Measurements from ENCODE around the gene CTNNBL1. TPM values are rescaled to one million over a fixed set of nuclear protein-coding genes. Genes with fewer than 3 reads are reported as not detected.
"Not testable (repeated sequence)": the region's sequence is repeated elsewhere in the genome, so short reads cannot be mapped to it uniquely, and the experiment has no call there.

Gene CTNNBL1
- total and polyA plus RNA-seq, 2 experiments from 2014 or later = 36.3 to 68.7 TPM

DNA sequence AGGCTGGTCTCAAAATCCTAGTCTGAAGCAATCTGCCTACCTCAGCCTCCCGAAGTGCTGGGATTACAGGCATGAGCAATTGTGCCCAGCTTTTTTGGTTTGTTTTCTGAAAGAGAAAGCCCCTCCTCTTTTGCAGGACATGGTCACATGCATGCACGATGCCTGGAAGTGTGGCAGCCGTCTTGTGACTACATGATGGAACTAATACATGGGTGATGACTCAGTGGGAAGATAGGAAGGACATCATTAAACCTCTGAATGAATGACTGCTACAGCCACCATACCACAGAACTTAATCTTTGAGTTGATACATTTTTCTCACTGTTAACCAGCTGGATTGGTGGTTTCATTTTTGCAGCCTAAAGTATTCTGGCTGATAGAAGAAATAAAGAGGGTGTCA, 13.4 kb upstream of the CTNNBL1 start:
- Histone ChIP-seq H3K27ac (ENCODE audit: low read depth) (no peak overlapping the region), H3K27me3 (ENCODE audit: insufficient read depth) (no peaks in the 10 kb centered on the region), H3F3A (replicated peaks; ENCODE audit: low read depth) (no peaks in the 10 kb centered on the region), H3K9me2 (ENCODE audit: insufficient read depth) (no peaks in the 10 kb centered on the region), H3K36me3 (ENCODE audit: insufficient read depth) (no peaks in the 10 kb centered on the region), H3K4me1 (ENCODE audit: insufficient read depth) (no peaks in the 10 kb centered on the region), H3K4me3 (no peak overlapping the region), H4K20me1 (replicated peaks; ENCODE audit: insufficient read depth) (no peaks in the 10 kb centered on the region), H2AFZ (no peak overlapping the region), H3K4me2 (no peak overlapping the region), H3K79me2 (replicated peaks; ENCODE audit: insufficient read depth) (no peaks in the 10 kb centered on the region)
- H3K4me1 Mint-ChIP-seq = peaks cover 6% of the 10 kb centered on the region; the same call in 2 of the 3 replicates
- ATAC-seq (no peak), DNase-seq (ENCODE audit: low spot score) (no peak)
- no peaks in the 10 kb centered on the region; the same call in 2 of the 3 replicates for H3K36me3 Mint-ChIP-seq (ENCODE audit: low read depth)
- TF ChIP-seq JUNB (IDR thresholded peaks at IDR 0.05; ENCODE audit: unreplicated experiment) (no peak), EZH2phosphoT487 (IDR thresholded peaks at IDR 0.05; ENCODE audit: unreplicated experiment) (no peak), CREB1 (CRISPR knock-in tag; IDR thresholded peaks at IDR 0.05; ENCODE audit: low read depth) (no peak)
- peaks cover 8% of the 10 kb centered on the region for H3K27me3 Mint-ChIP-seq (ENCODE audit: insufficient read depth, low read depth, poor library complexity)
- no peak overlapping the region for H3K4me3 Mint-ChIP-seq
- H3K9me3 Mint-ChIP-seq = no peaks in the 10 kb centered on the region
- no peak overlapping the region for H3K27ac Mint-ChIP-seq

DNA sequence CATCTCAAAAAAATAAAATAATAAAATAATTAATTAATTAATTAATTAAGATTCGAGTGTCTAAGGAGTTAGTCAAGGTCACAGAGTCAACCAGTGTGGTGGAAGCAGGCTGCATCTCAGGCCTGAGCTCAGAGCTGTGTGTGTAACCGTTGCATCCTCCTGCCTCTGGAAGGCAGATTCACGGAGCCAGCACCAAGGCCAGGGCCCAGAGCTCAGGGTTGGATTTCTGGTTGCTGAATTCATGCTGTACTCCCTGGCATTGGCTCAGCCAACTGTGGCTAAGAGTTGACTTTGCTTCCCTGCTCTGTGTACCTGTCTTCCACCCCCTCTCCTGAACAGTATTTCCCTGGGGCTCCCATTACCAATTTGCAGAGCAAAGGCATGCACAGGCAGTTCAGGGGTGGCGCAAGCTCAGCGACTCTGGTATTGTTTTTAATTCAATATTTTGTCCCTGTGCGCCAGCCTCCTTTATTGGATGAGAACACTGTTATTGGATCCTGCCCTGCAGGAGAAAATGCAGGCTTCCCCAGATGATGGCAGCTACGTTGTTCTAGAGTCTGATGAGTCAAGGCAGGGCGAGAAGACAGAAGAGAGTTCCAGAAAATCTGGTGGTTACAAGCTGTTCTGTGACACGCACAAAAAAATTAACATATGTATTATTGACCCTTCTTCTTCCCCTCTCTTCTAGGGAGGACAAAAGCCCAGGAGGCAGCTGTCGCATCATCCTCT, 12.3 kb upstream of the CTNNBL1 start:
- Histone ChIP-seq H3K36me3 (ENCODE audit: insufficient read depth) (no peaks in the 10 kb centered on the region), H3F3A (replicated peaks; ENCODE audit: low read depth) (no peaks in the 10 kb centered on the region), H3K79me2 (replicated peaks; ENCODE audit: insufficient read depth) (no peaks in the 10 kb centered on the region), H2AFZ (no peak overlapping the region; the same call in 1 of the 2 replicates), H3K4me3 (no peak overlapping the region), H3K9me2 (ENCODE audit: insufficient read depth) (no peaks in the 10 kb centered on the region), H4K20me1 (replicated peaks; ENCODE audit: insufficient read depth) (no peaks in the 10 kb centered on the region), H3K27ac (ENCODE audit: low read depth) (no peak overlapping the region), H3K27me3 (ENCODE audit: insufficient read depth) (no peaks in the 10 kb centered on the region), H3K4me1 (ENCODE audit: insufficient read depth) (no peaks in the 10 kb centered on the region), H3K4me2 (no peak overlapping the region)
- TF ChIP-seq NANOG (IDR thresholded peaks at IDR 0.05; ENCODE audit: borderline replicate concordance) (no peak), JUNB (IDR thresholded peaks at IDR 0.05; ENCODE audit: unreplicated experiment) (no peak)
- TF ChIP-seq, protein P1, sequence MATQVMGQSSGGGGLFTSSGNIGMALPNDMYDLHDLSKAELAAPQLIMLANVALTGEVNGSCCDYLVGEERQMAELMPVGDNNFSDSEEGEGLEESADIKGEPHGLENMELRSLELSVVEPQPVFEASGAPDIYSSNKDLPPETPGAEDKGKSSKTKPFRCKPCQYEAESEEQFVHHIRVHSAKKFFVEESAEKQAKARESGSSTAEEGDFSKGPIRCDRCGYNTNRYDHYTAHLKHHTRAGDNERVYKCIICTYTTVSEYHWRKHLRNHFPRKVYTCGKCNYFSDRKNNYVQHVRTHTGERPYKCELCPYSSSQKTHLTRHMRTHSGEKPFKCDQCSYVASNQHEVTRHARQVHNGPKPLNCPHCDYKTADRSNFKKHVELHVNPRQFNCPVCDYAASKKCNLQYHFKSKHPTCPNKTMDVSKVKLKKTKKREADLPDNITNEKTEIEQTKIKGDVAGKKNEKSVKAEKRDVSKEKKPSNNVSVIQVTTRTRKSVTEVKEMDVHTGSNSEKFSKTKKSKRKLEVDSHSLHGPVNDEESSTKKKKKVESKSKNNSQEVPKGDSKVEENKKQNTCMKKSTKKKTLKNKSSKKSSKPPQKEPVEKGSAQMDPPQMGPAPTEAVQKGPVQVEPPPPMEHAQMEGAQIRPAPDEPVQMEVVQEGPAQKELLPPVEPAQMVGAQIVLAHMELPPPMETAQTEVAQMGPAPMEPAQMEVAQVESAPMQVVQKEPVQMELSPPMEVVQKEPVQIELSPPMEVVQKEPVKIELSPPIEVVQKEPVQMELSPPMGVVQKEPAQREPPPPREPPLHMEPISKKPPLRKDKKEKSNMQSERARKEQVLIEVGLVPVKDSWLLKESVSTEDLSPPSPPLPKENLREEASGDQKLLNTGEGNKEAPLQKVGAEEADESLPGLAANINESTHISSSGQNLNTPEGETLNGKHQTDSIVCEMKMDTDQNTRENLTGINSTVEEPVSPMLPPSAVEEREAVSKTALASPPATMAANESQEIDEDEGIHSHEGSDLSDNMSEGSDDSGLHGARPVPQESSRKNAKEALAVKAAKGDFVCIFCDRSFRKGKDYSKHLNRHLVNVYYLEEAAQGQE (IDR thresholded peaks at IDR 0.05; ENCODE audit: unreplicated experiment) = peak; percentile 59
- DNase-seq (ENCODE audit: low spot score) (peak; percentile 33), ATAC-seq (peak; percentile 92)
- no peak overlapping the region for H3K4me3 Mint-ChIP-seq
- peaks cover 6% of the 10 kb centered on the region; the same call in 2 of the 3 replicates for H3K4me1 Mint-ChIP-seq
- peaks cover 8% of the 10 kb centered on the region for H3K27me3 Mint-ChIP-seq (ENCODE audit: insufficient read depth, low read depth, poor library complexity)
- no peaks in the 10 kb centered on the region; the same call in 2 of the 3 replicates for H3K36me3 Mint-ChIP-seq (ENCODE audit: low read depth)
- H3K9me3 Mint-ChIP-seq = no peaks in the 10 kb centered on the region
- H3K27ac Mint-ChIP-seq = no peak overlapping the region

DNA sequence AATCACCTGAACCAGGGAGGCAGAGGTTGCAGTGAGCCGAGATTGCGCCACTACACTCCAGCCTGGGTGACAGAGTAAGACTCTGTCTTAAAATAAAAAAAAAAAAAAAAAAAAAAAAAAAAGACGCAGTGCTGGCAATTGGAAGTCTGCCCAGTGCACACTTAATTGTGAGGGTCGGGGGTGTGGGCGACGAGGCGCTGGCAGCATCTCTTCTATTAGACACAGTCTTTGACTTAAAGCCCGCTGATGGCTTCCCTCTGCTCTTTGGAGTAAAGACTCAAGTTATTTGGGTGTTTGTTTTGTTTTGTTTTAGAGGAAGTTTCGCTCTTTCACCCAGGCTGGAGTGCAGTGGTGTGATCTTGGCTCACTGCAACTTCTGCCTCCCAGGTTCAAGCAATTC, 10.7 kb upstream of the CTNNBL1 start:
- DNase-seq (ENCODE audit: low spot score); H2AFZ ChIP-seq; H3K36me3 ChIP-seq (ENCODE audit: insufficient read depth); H3K27ac ChIP-seq (ENCODE audit: low read depth); H3K27me3 ChIP-seq (ENCODE audit: insufficient read depth); H3K9me2 ChIP-seq (ENCODE audit: insufficient read depth); H3K4me3 ChIP-seq; H4K20me1 ChIP-seq (replicated peaks; ENCODE audit: insufficient read depth); H3K4me2 ChIP-seq; H3K4me1 Mint-ChIP-seq; H3K27ac Mint-ChIP-seq; H3F3A ChIP-seq (replicated peaks; ENCODE audit: low read depth); H3K79me2 ChIP-seq (replicated peaks; ENCODE audit: insufficient read depth); ATAC-seq; H3K27me3 Mint-ChIP-seq (ENCODE audit: insufficient read depth, low read depth, poor library complexity); H3K4me3 Mint-ChIP-seq; H3K9me3 Mint-ChIP-seq; H3K4me1 ChIP-seq (ENCODE audit: insufficient read depth); H3K36me3 Mint-ChIP-seq (ENCODE audit: low read depth): not testable (repeated sequence)

Measured in GM23338 (cell line).